Measurements from ENCODE around the gene IL18RAP.

Gene IL18RAP

GRCh38 chr2:102422910-102423309 lies at the start of gene IL18RAP:
IL18RAP (plus strand) TSS chr2:102423160; CDS start chr2:102423278, 118 bp downstream.
- no peak for DNase-seq

GRCh38 chr2:102376052-102376591 lies 46.8 kb upstream of the IL18RAP start:
- DNase-seq = no peak

- DNase-seq = no peak
Measured at GRCh38 chr2:102383722-102384121, 39.2 kb upstream of the IL18RAP start.

- no peak for DNase-seq
Measured at GRCh38 chr2:102385522-102385921, 37.4 kb upstream of the IL18RAP start.

- no peak for DNase-seq
Measured at GRCh38 chr2:102386004-102386403, 37.0 kb upstream of the IL18RAP start.

DNA sequence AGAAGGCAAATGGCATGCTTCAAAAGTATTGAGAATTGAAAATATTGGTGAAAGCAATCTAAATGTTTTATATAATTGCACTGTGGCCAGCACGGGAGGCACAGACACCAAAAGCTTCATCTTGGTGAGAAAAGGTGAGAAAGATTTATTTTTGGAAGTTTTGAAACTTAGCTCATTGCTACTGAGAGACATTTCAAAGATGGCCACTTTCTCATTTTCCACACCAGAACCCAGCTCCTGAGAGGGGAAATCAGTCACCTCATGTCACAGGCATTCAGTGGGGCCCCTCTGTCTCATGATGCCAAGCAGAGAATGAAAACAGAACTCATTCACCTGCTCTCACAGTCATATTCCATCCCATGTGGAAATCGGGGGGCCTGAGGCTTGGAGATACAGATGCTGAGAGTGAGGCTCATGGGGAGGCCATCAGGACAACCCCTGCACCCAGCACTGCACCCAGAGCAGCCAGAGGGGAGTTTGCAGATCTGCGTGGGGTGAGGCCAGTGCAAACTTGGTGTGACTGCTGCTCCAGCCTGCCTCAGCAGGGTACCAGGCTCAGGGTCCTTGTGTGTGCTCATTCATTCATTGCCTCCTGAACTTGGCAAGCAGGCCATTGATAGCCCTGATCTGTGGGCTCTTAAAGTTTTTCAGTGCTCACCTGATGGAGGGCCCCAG lies 36.0 kb upstream of the IL18RAP start:
- DNase-seq = no peak

DNA sequence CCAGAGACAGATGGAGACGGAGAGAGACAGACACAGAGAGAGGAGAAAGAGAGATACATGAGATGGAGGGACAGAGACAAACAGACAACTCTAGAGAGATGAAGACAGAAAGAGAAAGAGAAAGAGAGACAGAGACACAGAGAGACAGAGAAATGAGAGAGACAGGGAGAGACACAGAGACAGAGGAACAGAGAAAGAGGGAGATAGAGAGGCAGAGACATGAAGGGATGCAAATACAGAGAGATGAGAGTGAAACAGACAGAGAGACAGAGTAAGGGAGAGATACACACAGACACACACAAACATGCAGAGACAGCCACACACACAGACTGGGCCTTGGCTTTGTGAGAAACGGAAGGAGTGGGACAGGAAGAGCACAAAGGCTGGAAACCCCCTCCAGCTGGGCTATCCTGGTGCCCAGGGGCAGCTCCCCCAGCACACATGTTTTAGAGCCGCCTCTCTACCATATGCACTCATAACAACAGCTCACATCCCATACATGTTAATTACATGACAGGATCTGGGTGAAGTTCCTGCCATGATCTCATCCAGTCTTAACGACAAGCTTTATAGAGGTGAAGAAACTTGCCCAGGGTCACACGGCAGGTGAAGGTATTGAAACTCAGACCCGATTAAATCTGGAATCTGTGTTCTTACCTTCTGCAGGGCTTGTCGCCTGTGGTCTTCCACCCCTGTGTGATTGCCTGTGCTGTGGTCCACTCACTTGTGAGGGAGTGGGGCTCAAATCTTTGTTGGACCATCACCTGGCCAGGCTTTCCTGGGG lies 35.0 kb upstream of the IL18RAP start:
- no peak for DNase-seq

DNA sequence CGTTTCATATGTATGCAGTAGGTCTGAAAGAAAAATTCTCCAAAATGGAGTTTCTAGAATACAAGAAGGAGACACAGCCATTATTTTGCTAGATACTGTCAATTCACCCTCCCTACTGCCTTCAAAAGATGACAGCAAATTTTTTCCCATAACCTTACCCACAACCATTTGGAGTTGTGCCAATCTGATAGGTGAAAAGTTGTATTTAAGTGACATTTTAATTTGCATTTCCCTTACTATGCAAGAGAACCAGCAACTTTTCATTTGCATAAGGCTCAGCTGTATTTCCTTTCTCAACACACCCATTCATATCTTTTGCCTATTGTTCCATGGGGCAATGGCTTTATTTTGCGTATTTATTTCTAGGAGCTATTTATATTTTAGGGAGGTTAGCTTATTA lies 31.4 kb upstream of the IL18RAP start:
- no peak for DNase-seq

DNA sequence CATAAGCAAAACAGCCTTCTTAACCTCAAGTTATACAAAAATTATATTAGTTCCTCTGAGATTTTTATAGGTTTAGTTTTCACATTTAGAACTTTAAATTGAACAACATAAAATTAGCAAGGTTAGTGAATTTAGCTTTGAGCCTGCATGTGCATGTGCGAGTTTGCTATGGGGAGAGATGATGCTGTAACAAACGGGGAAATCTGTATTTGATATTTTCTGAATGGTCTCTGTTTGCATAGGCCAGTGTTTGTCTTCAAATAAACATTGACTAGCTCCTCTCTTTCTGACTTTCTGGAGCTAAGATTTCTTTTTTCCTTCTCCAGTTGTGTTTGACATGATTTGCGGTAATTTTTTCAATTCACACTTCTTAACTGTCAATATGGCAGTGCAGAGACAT lies 30.9 kb upstream of the IL18RAP start:
- DNase-seq = no peak

DNA sequence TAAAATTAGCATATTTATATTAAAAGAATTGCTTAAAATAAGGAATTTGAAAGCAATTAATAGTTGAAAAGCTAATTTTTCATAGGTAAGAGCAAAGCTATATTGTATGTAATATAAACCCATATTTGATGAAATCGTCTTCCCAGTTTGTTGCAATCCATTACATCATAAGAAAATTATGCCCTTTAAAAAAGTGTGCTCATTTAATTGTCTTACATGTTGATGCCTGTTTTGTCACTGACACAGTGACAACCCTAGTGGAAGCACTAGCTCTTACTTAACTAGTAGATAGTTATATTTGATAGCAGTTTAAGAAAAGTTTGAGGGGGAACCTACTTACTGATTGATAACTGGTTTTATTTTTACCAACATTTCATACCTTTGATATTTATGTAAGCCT lies 30.0 kb upstream of the IL18RAP start:
- no peak for DNase-seq

- no peak for DNase-seq
Measured at GRCh38 chr2:102396012-102396411, 26.9 kb upstream of the IL18RAP start.

DNA sequence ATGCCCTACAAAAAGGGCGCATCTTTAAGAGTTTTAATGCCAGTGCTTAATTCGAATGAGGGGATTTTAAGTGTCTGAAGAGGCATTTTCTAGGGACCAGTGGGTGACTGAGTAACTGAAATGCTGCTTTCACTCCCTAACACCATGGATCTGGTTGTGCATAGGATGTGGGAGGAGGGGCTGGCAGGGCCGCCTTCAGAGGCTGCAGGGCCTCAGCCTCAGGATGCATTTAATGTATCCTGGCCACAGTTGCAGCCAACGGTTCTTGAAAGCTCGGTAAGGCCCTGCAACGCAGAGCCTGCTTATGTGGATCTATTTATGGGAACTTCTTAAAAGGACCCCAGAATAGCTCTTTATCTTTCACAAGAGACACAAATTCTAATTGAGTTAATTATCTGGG lies 25.8 kb upstream of the IL18RAP start:
- DNase-seq = no peak

DNA sequence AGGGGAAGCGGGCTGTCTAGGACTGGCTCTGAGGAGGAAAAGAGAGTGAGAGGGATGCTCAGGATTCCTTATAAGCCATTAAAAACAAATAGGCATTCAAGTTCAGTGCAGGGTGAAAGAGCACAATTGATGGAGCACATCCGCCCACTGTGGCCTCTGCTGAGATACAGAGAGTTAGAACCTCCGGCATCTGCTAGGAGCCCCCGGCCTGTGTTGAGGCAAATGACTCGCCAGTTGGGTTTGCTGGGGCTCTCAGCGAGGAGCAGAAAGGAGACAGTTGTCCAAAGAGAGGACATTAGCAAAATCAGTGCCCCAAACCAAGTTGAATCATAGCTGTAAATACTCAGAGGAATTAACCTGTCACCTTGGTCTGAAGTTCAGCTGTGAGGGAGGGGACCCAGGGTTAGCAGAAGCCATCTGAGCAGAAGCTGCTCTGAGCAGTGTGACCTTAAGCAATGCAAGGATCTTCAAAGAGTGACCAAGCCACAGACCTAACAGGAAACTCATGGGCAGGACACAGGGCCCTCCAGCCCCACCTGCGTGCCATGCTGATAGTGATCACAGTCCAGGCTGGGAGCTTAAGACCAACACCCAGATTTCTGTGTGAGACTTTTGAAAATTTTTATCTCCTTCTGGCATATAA lies 23.3 kb upstream of the IL18RAP start:
- DNase-seq = no peak

DNA sequence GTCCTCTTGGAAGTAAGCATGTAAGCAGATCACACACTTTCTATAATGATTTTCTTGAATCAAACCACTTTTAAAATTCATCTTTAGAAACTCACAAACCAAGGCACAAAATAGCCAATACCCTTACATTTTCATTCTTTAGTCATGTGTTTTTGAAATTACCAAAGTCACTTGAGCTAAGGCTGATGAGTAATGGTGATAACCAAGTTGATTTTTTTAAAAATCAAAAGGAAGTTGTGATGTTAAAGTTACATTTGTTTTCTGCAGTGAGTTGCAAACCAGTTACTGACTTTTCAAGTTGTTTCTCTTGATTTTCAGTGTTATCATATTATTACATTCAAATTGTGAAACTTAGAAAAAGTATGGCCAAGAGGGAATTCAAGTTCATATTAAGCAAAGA lies 21.5 kb upstream of the IL18RAP start:
- DNase-seq = no peak

- DNase-seq = no peak
Measured at GRCh38 chr2:102401865-102402264, 21.1 kb upstream of the IL18RAP start.

- DNase-seq = no peak
Measured at GRCh38 chr2:102410952-102411351, 12.0 kb upstream of the IL18RAP start.

DNA sequence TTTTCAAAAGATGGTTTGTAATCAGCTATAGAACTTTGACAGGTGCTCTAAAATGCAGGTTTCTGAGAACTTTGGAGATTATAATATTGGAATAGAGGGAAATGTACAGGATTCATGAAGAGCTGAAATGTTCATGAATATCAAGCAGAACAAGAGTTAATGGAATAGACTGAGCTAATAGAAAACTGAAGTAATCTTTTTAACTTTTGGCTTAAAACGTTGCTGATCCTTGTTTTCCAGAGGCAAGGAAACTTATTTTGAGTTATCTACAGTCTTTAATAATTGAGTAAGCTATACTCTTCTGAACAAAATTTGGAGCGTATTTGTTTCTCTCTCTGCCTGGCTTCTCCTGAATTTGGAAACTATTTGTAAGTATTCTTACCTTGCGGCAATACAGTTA lies 10.8 kb upstream of the IL18RAP start:
- no peak for DNase-seq

DNA sequence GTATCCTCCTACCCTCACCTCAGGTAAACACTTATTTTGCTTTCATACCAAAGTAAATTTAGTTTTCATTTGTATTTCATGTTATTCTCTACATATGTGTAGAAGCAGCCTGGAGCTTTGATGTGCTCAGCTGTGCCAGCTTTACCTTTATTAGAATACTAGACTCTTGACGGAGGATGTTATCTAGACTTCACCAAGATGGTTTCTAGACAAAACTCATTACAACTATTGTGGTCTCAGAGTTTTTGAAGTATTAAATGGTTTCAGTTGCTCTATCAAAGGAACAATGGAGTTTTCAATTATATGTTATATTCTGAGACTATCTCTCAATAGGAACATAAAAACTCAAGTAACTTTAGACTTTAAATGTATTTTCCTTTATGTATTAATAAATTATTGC lies 5.0 kb upstream of the IL18RAP start:
- no peak for DNase-seq

DNA sequence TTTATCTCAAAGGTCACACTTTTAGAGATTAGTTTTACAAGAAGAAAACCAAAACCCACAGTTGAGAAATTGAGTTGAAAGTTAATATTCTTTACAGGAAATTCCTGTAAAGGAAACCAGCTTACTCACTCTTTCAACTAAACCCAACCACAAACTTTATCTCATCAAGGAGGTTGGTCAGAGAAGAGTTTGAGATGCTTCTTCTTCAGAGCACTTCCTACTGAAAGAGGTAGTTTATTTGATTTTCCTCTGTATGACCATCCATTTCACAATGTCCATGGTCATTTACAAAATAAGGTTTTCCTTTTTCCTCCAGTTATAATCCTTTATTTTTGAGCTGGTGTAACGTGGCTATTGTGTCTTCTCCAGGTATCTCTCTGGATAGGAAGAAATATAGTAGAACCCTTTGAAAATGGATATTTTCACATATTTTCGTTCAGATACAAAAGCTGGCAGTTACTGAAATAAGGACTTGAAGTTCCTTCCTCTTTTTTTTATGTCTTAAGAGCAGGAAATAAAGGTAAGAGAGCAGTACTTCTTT lies 4.5 kb upstream of the IL18RAP start:
- DNase-seq = no peak

GRCh38 chr2:102420290-102420689 lies 2.7 kb upstream of the IL18RAP start:
- DNase-seq = no peak

- DNase-seq = no peak
Measured at GRCh38 chr2:102421890-102422759, 835 bp upstream of the IL18RAP start.

GRCh38 chr2:102423368-102423767 lies 408 bp downstream of the IL18RAP start:
- DNase-seq = no peak
